ENCODE measurements around the gene TOE1.

Gene TOE1

GRCh38 chr1:45326627-45327623 is 13.0 kb upstream of the TOE1 start, which contains the start of gene HPDL:
Gene HPDL (plus strand): TSS chr1:45326895. CDS start chr1:45327149, 254 bp downstream.
- DNase-seq (ENCODE audit: low read depth) = peak; percentile 73

- no peak for DNase-seq (ENCODE audit: low read depth)
Observed at GRCh38 chr1:45327644-45328515, 12.1 kb upstream of the TOE1 start.

GRCh38 chr1:45328680-45329079 is 11.3 kb upstream of the TOE1 start:
- no peak for DNase-seq (ENCODE audit: low read depth)

GRCh38 chr1:45329445-45329844 is 10.5 kb upstream of the TOE1 start:
- DNase-seq (ENCODE audit: low read depth) = no peak

GRCh38 chr1:45331436-45332345 is 8.3 kb upstream of the TOE1 start:
- DNase-seq (ENCODE audit: low read depth) = no peak

- DNase-seq (ENCODE audit: low read depth) = no peak
Observed at GRCh38 chr1:45332346-45332720, 7.6 kb upstream of the TOE1 start.

- DNase-seq (ENCODE audit: low read depth) = no peak
Observed at GRCh38 chr1:45334308-45335245, 5.4 kb upstream of the TOE1 start.

- no peak for DNase-seq (ENCODE audit: low read depth)
Observed at GRCh38 chr1:45335855-45336324, 4.1 kb upstream of the TOE1 start.

- no peak for DNase-seq (ENCODE audit: low read depth)
Observed at GRCh38 chr1:45337630-45338325, 2.2 kb upstream of the TOE1 start.

- DNase-seq (ENCODE audit: low read depth) = no peak
Observed at GRCh38 chr1:45340816-45341466, 971 bp downstream of the TOE1 start.

- DNase-seq (ENCODE audit: low read depth) = no peak
Observed at GRCh38 chr1:45344499-45344898, 4.5 kb downstream of the TOE1 start.

- DNase-seq (ENCODE audit: low read depth) = no peak
Observed at GRCh38 chr1:45345014-45345413, 5.0 kb downstream of the TOE1 start.

GRCh38 chr1:45346473-45346872 is 6.5 kb downstream of the TOE1 start:
- DNase-seq (ENCODE audit: low read depth) = no peak

GRCh38 chr1:45348020-45348419 is 8.1 kb downstream of the TOE1 start:
- DNase-seq (ENCODE audit: low read depth) = no peak

- no peak for DNase-seq (ENCODE audit: low read depth)
Observed at GRCh38 chr1:45348609-45348965, 8.6 kb downstream of the TOE1 start.

GRCh38 chr1:45348966-45349677 is 9.2 kb downstream of the TOE1 start:
- no peak for DNase-seq (ENCODE audit: low read depth)

GRCh38 chr1:45351508-45351907 is 11.5 kb downstream of the TOE1 start:
- no peak for DNase-seq (ENCODE audit: low read depth)

- no peak for DNase-seq (ENCODE audit: low read depth)
Observed at GRCh38 chr1:45353685-45354084, 13.7 kb downstream of the TOE1 start.

- no peak for DNase-seq (ENCODE audit: low read depth)
Observed at GRCh38 chr1:45354838-45355237, 14.9 kb downstream of the TOE1 start.
